Measurements from ENCODE around the gene PRR5L. TPM values are rescaled to one million over a fixed set of nuclear protein-coding genes. Genes with fewer than 3 reads are reported as not detected.

PRR5L gene
- total RNA-seq, 2 donors from 2014 or later, result 3.2 to 11.8 TPM

DNA sequence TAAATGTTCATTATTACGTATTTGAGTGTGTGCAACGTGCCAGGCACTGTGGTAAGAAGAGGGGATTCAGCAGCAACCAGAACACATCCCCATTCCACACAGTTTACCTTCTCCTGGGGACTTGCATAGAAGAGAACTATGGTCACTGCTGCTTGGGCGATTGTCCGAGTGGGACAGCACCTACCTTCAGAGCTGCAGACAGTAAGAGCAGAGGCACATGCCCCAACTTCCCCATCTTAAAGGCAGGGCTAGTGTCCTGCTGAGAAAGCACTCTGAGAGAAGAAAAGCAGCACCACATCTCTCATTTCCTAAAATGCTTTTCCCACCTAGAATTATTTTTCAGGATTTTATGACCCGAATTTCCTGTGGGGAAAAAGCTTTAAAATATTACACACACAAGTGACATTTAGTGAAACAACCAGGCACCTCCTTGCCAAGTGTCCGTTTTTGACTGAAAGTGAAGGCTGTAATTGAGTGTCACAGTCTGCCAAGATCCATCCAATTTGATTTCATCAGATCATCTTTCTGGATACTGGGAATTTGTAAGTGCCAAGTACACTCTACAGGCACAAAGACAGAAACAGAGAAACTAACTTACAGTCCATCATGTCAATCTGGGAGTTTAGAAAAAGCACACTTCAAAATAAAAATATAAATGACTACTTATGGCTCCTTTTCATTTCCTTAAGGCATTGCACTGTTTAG is 189.4 kb downstream of the PRR5L start:
- Histone ChIP-seq H3K4me3 (no peak overlapping the region), H3K9me3 (no peaks in the 10 kb centered on the region), H3K27me3 (replicated peaks; ENCODE audit: insufficient read depth) (no peaks in the 10 kb centered on the region), H3K4me1 (ENCODE audit: control insufficient read depth in 1 of 2, low read depth in 2 of 2) (peaks cover 6 to 8% of the 10 kb centered on the region in 2 donors), H3K27ac (no peak overlapping the region), H3K36me3 (peaks cover 13% of the 10 kb centered on the region)
- ATAC-seq (ENCODE audit: insufficient number of reproducible peaks, low FRiP score, low read depth) (no peak), DNase-seq (ENCODE audit: low spot score) (no peak)
- TF ChIP-seq, protein P1, sequence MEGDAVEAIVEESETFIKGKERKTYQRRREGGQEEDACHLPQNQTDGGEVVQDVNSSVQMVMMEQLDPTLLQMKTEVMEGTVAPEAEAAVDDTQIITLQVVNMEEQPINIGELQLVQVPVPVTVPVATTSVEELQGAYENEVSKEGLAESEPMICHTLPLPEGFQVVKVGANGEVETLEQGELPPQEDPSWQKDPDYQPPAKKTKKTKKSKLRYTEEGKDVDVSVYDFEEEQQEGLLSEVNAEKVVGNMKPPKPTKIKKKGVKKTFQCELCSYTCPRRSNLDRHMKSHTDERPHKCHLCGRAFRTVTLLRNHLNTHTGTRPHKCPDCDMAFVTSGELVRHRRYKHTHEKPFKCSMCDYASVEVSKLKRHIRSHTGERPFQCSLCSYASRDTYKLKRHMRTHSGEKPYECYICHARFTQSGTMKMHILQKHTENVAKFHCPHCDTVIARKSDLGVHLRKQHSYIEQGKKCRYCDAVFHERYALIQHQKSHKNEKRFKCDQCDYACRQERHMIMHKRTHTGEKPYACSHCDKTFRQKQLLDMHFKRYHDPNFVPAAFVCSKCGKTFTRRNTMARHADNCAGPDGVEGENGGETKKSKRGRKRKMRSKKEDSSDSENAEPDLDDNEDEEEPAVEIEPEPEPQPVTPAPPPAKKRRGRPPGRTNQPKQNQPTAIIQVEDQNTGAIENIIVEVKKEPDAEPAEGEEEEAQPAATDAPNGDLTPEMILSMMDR (IDR thresholded peaks at IDR 0.05), result no peak

DNA sequence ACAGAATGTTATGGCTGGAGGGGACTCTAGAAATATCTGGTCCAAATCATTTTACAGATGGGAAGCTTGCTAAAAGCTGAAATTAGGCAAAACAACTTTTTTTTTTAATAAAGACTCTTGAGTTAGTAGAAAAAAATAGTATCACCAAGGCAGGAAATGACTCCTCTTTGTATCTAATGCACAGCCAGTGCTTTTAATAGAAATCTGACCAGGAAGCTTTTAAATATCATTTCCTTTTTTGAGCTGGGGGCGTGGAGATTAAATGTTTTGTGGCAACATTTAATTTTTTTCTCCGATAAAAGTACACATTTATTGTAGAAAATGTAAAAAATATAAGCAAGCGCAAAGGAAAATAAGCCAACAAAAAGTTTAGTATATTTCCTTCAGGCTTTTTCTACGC is 191.5 kb downstream of the PRR5L start:
- TF ChIP-seq, protein P1 (IDR thresholded peaks at IDR 0.05), result no peak
- no peak overlapping the region for H3K27ac ChIP-seq
- H3K9me3 ChIP-seq, result no peaks in the 10 kb centered on the region
- no peaks in the 10 kb centered on the region for H3K27me3 ChIP-seq (replicated peaks; ENCODE audit: insufficient read depth)
- ATAC-seq (ENCODE audit: insufficient number of reproducible peaks, low FRiP score, low read depth) (no peak), DNase-seq (ENCODE audit: low spot score) (no peak)
- H3K36me3 ChIP-seq, result peaks cover 22% of the 10 kb centered on the region
- peaks cover 6 to 8% of the 10 kb centered on the region in 2 donors for H3K4me1 ChIP-seq (ENCODE audit: control insufficient read depth in 1 of 2, low read depth in 2 of 2)
- H3K4me3 ChIP-seq, result no peak overlapping the region

DNA sequence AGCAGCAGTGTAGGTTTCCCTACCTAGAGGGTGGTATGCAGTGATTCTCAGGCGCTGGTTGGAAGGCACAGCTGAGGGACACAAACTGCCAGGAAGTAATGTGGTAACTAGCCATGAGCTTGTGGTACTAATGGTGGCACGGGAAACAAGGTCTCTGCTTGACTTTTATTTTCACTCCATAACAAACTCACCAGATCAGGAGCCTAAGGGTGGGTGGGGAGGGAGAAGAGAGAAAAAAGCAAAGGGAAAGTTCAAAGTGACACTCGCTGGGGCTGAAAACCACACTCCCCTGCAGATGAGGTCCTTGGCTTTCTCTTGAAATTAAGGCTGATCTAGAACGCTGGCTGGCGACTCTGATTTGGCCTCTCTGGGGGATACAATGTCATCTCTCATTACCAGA is 192.0 kb downstream of the PRR5L start:
- TF ChIP-seq, protein P1 (IDR thresholded peaks at IDR 0.05), result no peak

DNA sequence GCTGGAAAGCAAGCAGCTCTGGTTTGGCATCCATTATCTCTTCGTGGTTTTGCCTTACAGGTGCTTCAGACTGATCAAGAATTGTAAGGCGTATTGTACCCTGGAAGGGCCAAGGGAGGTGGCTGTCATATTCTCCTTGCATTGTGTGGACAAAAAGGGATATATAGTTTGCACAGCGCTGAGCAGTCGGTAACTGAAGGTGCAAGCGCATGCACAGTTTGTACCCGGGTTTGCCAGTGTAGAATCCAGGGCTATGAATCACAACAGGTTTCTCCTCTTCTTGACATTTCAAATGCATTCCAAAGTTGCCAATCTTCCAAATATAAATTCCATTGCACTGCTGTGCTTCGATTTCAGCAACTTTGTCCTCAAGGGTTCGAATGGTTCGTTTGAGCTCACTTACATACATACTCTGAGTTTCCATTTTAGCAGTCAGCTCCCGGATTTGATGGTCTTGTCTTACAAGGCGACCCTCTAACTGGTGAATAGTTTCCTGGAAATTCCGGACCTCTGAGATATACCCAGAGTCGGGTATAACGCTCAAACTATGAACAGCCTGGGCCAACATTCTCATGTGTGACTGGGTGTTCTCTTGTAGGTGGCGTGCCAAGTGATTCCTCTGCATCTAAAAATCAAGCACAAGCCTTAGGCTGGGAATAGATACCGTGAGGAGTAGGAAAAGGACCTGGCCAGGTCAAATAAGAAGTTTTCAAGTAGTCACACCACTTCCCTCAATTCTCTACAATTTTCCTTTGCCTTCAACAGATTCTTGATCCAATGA is 194.1 kb downstream of the PRR5L start:
- Histone ChIP-seq H3K4me1 (ENCODE audit: control insufficient read depth in 1 of 2, low read depth in 2 of 2) (peaks cover 6 to 8% of the 10 kb centered on the region in 2 donors), H3K36me3 (peaks cover 22% of the 10 kb centered on the region), H3K4me3 (no peak overlapping the region), H3K9me3 (no peaks in the 10 kb centered on the region), H3K27me3 (replicated peaks; ENCODE audit: insufficient read depth) (no peaks in the 10 kb centered on the region), H3K27ac (no peak overlapping the region)
- ATAC-seq (ENCODE audit: insufficient number of reproducible peaks, low FRiP score, low read depth) (no peak), DNase-seq (ENCODE audit: low spot score) (no peak)
- TF ChIP-seq, protein P1 (IDR thresholded peaks at IDR 0.05), result no peak

More for the DNA sequence above, 192.0 kb downstream of the PRR5L start:
- peaks cover 22% of the 10 kb centered on the region for H3K36me3 ChIP-seq
- no peak overlapping the region for H3K4me3 ChIP-seq
- H3K9me3 ChIP-seq, result no peaks in the 10 kb centered on the region
- no peak for ATAC-seq (ENCODE audit: insufficient number of reproducible peaks, low FRiP score, low read depth)
- peaks cover 6 to 8% of the 10 kb centered on the region in 2 donors for H3K4me1 ChIP-seq (ENCODE audit: control insufficient read depth in 1 of 2, low read depth in 2 of 2)
- H3K27ac ChIP-seq, result no peak overlapping the region
- DNase-seq (ENCODE audit: low spot score), result no peak
- no peaks in the 10 kb centered on the region for H3K27me3 ChIP-seq (replicated peaks; ENCODE audit: insufficient read depth)

DNA sequence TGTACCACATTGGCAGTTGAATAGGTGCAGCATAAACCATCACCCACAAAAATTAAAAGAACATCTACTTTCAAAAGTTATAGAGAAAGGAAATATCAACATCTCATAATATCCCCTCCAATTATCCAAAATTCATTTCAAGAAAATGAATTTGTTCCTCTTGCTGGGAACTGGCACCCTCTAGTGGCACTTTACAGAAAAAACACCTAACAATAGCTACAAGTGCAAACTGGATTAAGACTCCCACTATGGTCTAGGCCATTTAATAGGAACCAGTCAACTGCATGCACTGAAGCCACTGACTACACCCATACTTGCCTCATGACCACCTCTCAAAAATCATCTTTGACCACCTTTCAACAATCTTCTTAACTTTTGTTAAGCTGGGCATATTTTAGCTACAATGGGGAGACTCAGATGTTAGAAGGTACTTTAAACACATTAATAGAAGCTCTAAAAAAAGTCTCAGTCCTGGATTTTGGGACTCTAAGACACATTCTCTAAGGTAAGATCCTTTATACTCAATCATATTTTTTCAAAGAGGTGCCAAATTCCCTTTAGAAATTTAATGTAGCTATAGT is 196.7 kb downstream of the PRR5L start:
- Histone ChIP-seq H3K27ac (no peak overlapping the region), H3K9me3 (no peaks in the 10 kb centered on the region), H3K4me3 (no peak overlapping the region), H3K36me3 (peaks cover 29% of the 10 kb centered on the region), H3K4me1 (ENCODE audit: control insufficient read depth in 1 of 2, low read depth in 2 of 2) (peaks cover 0 to 7% of the 10 kb centered on the region in 2 donors), H3K27me3 (replicated peaks; ENCODE audit: insufficient read depth) (no peaks in the 10 kb centered on the region)
- TF ChIP-seq, protein P1 (IDR thresholded peaks at IDR 0.05), result peak; percentile 68
- no peak for DNase-seq (ENCODE audit: low spot score)
- no peak for ATAC-seq (ENCODE audit: insufficient number of reproducible peaks, low FRiP score, low read depth)

All from thoracic aorta (tissue), 2 donors.